GM18507 (cell line): ENCODE measurements around the gene L2HGDH.

Experiments used
- DNase-seq: peaks from one replicate; pipeline ENCODE4 v3.0.0; 2011; ENCODE audit warnings: low read depth; ENCODE audit not compliant: insufficient read length; ENCODE audit errors: extremely low spot score
- FAIRE-seq: peaks from 2 replicates; lab custom pipeline; 2011; peaks lifted over from hg19 to GRCh38; lab: Jason Lieb, UNC

L2HGDH gene

DNA sequence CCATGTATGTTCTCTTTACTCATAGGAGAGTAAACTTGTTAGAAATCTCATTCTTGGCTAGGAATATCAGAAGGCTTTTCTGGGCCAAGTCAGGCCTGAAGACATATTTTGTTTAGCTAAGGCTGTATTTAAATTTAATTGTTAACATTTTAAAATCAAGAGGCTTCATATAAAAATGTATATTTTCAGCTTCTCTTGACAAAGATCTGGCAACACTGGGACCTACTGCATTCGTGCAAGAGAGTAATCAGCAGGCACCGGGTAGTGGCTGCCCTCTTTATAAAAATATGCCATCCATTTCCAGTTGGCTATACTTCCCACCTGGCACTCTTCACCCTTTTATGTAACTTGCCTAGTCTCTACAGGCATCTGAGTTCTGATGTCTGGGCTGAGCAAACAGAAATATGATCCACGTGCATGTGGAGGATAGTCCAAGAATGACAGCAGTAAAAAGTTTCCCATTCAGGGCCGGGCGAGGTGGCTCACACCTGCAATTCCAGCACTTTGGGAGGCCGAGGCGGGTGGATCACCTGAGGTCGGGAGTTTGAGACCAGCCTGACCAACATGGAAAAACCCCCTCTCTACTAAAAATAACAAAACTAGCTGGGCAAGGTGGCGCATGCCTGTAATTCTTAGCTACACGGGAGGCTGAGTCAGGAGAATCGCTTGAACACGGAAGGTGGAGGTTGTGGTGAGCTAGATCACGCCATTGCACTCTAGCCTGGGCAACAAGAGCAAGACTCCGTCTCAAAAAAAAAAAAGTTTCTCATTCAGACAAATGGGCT, 78.7 kb downstream of the L2HGDH start:
- DNase-seq (no peak), FAIRE-seq (no peak)

DNA sequence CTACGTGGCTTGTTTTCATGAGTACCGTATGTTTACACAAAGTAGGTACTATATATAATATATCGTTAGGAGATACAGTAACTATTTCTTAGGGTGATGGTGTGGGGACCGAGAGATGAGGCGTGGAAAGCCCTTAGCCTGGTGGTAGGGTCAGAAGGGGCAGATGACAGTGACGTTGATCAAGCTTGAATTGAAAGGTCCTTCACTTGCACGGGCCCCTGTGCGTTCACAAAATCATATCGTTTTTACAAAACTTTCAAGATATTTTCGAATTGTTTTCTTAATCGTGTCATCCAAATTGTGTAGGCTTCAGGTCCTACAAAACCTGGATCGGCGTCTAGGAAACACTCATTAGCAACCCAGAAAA, 79.8 kb downstream of the L2HGDH start:
- no peak for FAIRE-seq

GRCh38 chr14:50231475-50232275, 80.4 kb downstream of the L2HGDH start, which contains the start of gene SOS2:
Gene SOS2, minus strand, starts transcription at chr14:50231578. Its CDS starts 295 bp downstream, at chr14:50231283.
- peak; percentile 56 for FAIRE-seq

More for the DNA sequence above, 79.8 kb downstream of the L2HGDH start:
- DNase-seq: no peak

DNA sequence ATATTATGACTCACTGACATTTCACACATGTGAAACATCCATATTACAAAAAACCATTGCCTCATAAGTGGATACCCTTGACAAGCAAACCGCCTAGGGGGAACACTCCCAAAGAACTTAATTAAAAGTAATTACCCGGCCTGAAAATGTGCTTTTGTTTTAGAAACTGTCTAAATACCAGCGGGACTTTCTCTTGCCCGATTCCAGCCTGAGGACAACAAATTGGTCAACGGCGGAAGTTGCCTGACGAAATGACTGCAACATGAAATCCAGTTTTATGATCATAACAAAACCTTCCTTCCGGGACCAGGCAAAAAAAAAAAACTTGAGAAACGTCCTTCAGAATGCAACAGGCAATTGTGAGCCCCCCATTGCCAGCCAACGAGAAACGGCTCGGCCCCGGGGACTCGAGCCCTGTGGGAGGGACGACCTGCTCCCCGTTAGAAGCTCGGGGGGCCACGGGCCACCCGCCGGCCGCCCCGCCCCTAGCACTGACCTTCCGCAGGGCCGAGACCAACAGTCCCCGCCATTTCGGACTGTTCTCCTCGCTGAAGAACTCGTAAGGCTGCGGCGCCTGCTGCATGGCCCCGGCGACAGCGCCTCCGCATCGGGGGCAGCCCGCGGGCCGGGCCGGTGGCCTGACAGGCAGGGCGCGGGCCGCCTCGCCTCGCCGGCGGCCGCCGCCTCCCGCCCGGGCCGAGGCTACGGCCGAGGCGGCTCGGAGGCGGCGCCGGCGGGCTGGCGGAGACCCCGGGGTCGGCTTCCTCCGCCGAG, 81.1 kb downstream of the L2HGDH start:
- no peak for DNase-seq
- peak; percentile 79 for FAIRE-seq

More at GRCh38 chr14:50231475-50232275, 80.4 kb downstream of the L2HGDH start, which contains the start of gene SOS2:
- DNase-seq: peak; percentile 79

DNA sequence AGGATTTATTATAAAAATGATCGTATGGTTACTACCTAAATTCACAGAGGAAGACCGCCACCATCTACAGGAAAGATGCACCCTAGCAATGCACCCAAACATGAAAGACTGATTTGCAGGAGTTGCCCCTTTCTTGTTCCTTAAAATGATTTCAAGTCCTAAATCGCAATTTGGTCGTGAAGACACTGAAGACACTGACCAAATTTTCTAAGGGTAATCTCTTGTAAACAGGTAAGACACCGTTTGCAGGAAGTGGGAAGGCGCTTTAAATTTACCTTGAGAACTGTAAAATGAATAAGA, 81.7 kb downstream of the L2HGDH start:
- FAIRE-seq: no peak
- DNase-seq: no peak

GRCh38 chr14:50229681-50230080, 82.3 kb downstream of the L2HGDH start:
- FAIRE-seq: no peak
- DNase-seq: no peak

DNA sequence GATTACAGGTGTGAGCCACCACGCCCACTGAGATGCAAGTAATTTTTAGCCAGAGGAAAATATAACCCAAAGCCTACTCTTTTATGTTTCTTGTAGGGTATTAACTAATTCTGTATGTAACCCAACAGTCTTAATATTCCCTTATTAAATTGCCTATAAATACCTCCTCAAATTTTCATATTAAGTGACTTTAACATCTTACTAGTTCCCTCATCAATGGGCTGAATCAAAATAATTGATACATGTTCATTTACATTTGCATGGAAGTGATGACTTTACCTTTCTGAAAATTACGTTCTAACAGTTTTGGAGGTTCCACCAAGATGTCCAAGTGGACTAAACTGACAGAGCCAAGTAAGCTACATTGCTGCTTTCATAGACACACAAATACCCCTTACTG, 83.7 kb downstream of the L2HGDH start:
- DNase-seq (no peak), FAIRE-seq (no peak)

DNA sequence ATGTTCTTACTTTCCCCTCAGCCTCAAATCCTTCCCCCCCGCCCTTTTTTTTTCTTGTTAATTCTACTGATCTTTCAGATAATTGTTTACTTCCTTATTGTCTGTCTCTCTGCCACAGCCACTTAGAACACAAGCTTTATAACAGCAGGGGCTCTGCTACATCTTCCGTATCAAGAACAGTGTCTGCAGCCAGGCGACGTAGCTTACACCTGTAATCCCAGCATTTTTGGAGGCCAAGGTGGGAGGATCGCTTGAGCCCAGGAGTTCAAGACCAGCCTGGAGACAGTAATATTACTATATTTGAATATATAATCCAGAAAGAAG, 86.1 kb downstream of the L2HGDH start:
- DNase-seq: no peak
- no peak for FAIRE-seq

DNA sequence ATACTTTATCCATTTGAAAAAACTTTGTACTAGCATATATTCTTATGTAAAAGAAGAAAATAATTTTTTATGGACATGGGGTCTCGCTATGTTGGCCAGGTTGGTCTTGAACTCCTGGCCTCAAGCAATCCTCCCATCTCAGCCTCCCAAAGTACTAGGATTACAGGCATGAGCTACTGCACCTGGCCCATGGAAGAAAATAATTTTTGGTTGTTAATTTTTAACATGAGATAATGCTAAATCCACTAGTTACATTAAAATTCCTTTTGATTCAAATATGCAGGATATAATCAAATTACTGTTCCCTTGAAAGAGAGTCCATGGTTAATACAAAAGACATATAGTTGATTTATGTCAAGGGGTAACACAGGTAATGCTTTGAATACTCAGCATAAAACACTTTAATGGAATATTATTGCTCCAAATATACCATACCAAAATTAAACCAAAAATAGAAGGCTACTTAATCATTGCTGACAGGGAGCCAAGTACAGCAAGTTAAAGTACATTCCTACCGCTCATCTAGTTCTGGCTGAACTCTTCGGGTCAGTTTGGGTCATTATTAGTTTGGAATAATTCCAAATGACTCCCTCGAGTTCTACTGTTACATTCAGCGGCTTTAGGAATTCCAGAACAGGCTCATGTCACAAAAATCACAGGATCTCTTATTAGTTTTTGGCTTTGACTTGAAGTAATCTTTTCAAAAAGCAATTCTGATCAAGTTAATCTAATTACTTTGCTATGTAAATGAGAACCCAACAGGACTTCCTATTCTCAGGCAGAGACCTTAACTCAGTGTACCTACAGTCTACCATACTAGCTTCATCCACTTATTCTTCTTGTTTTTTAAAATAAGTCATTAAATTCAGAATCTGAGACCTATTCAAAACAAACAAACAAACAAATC, 86.7 kb downstream of the L2HGDH start:
- no peak for DNase-seq

DNA sequence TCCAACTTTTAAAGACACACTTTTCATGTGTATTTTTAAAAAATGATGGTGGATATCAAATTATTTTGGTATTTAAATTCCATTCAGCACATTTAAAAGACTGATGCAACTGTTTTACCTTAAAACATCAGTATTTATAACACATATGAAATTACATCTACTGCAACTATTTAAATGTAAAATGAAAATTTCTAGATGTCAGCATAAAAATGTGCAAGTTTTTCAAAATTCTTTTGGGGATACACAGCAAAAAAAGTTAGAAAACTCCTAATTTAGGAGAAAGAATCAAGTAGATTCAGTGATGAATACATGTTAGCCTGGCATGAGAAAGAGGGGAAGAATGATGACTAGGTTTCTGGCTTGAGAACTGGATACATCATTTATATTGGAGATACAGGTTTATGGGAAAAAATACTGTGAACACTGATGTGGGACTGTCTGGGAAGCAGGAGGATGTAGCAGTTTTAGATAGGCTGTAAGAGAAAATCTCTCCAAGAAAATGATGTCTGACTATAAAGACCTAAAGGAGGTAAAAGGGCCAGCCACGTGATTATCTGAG, 89.9 kb downstream of the L2HGDH start:
- no peak for DNase-seq

More for the DNA sequence above, 86.7 kb downstream of the L2HGDH start:
- no peak for FAIRE-seq

GRCh38 chr14:50218501-50218900, 93.5 kb downstream of the L2HGDH start:
- FAIRE-seq: no peak
- DNase-seq: no peak

More for the DNA sequence above, 89.9 kb downstream of the L2HGDH start:
- FAIRE-seq: no peak

GRCh38 chr14:50215416-50215815, 96.6 kb downstream of the L2HGDH start:
- FAIRE-seq (no peak), DNase-seq (no peak)

DNA sequence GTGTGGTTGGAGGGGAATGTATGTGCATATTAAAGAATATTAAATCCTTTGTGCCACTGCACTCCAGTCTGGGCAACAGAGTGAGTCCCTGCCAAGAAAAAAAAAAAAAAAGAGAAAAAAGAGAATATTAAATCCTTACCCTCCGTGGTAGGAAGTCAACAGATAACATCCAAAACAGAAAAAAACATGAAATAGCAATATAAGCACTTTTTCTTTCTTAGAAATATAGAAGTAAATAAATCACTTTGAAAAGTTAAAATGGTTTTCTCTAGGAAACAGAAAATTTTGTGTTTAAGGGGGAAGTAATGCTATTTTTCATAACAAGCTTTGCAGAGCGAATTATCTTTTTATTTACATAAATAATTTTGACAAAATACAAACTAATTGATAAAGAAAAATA, 98.2 kb downstream of the L2HGDH start:
- FAIRE-seq: no peak
- DNase-seq: no peak

DNA sequence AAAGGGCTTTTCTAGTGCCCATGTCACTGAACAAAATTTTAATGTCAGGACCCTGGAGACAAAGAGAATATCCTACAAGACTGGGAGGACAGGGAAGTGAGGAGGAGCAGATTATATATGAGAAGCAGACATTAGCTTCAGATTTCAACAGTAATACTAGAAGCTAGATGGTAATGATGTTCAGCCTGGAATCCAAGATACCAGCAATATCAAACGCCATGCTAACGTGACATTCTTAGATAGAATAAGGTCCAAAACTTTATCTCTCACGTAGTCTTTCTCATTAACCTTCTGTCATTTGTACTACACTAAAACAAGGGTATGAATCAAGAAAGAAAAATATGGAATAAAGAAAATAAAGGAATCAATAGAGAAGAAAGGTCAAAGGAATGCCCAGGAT, 99.3 kb downstream of the L2HGDH start:
- FAIRE-seq: no peak

DNA sequence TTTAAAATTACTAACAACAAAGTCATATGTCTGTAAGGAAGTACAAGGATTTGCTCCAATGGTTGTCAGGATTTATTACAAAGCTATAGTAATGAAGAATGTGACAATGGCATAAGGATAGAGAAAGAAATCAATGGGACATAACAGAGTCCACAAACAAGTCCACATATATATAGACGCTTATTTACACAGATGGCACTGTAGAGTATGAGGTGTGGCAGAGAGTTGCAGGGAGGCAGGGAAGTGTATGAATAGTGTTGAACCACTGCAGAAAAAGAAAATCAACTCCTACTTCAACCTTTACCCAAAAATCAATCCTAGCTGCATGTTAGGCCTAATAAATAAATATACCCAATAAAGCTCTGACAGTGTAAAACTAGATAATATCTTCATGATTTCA, 102.0 kb downstream of the L2HGDH start:
- FAIRE-seq (no peak), DNase-seq (no peak)

More for the DNA sequence above, 99.3 kb downstream of the L2HGDH start:
- no peak for DNase-seq

GRCh38 chr14:50198499-50198898, 113.5 kb downstream of the L2HGDH start:
- FAIRE-seq (no peak), DNase-seq (no peak)

- no peak for FAIRE-seq
- DNase-seq: no peak
Observed at GRCh38 chr14:50191499-50191898, 120.5 kb downstream of the L2HGDH start.
